Body of pancreas (tissue), 4 donors: ENCODE measurements around the gene HHATL.

Experiments used
- CTCF ChIP-seq, 7 experiments: fragments of 450-650 bp in 4 of 7; fragments of 200-600 bp in 3 of 7; sonication (generic) in 3 of 7; IDR thresholded peaks; one replicate each; pipeline ENCODE4 v1.5.1; 2016 to 2019; ENCODE audit warnings: antibody characterized with exemption in 7 of 7
- POLR2A ChIP-seq, 3 donors: fragments of 450-650 bp; IDR thresholded peaks; one replicate each; pipeline ENCODE4 v1.6.1; 2016; ENCODE audit warnings: antibody characterized with exemption in 3 of 3, mild to moderate bottlenecking in 2 of 3

- TF ChIP-seq CTCF (IDR thresholded peaks at IDR 0.05): no peak
- no peak for TF ChIP-seq POLR2A (IDR thresholded peaks at IDR 0.05)
Observed at GRCh38 chr3:42708611-42709151, 6.1 kb upstream of the HHATL start.
